Measurements from ENCODE around the gene CORO2A. TPM values are rescaled to one million over a fixed set of nuclear protein-coding genes. Genes with fewer than 3 reads are reported as not detected.

CORO2A gene
- total RNA-seq, 2 experiments from 2014 or later = 6.8 to 8.5 TPM

GRCh38 chr9:98232926-98233325, 40.5 kb upstream of the CORO2A start:
- Mint-ChIP-seq H3K36me3 (ENCODE audit: low read depth) (peaks cover 62% of the 10 kb centered on the region), H3K27ac (no peak overlapping the region), H3K9me3 (no peaks in the 10 kb centered on the region), H3K4me1 (ENCODE audit: low read depth) (no peaks in the 10 kb centered on the region), H3K4me3 (no peak overlapping the region), H3K27me3 (no peaks in the 10 kb centered on the region)
- no peak overlapping the region for H3K4me3 ChIP-seq (ENCODE audit: low read length)
- ATAC-seq (ENCODE audit: poor library complexity) = no peak
- H3K36me3 ChIP-seq (ENCODE audit: insufficient read depth, low read length) = peaks cover 40% of the 10 kb centered on the region
- H3K4me1 ChIP-seq (ENCODE audit: insufficient read depth, low read length) = no peaks in the 10 kb centered on the region
- TF ChIP-seq CTCF (IDR thresholded peaks at IDR 0.05) = no peak
- intact Hi-C loops (cut with DNase I, micrococcal nuclease) = no loop called here
- ChIA-PET POLR2A (no interaction called here), CTCF (no interaction called here)
- DNase-seq = no peak
- H3K9me3 ChIP-seq (ENCODE audit: control insufficient read depth in 1 of 2, insufficient read depth in 1 of 2, low read length in 2 of 2) = no peaks in the 10 kb centered on the region
- H3K27ac ChIP-seq (ENCODE audit: low read depth in 1 of 2, low read length in 2 of 2) = no peak overlapping the region
- no peaks in the 10 kb centered on the region for H3K27me3 ChIP-seq (ENCODE audit: control insufficient read depth in 1 of 2, insufficient read depth in 2 of 2, low read length in 2 of 2)

GRCh38 chr9:98231770-98232478, 39.5 kb upstream of the CORO2A start:
- Mint-ChIP-seq H3K9me3 (no peaks in the 10 kb centered on the region), H3K4me1 (ENCODE audit: low read depth) (no peaks in the 10 kb centered on the region), H3K36me3 (ENCODE audit: low read depth) (peaks cover 72% of the 10 kb centered on the region), H3K4me3 (no peak overlapping the region), H3K27me3 (no peaks in the 10 kb centered on the region), H3K27ac (no peak overlapping the region)
- H3K4me3 ChIP-seq (ENCODE audit: low read length) = no peak overlapping the region
- H3K36me3 ChIP-seq (ENCODE audit: insufficient read depth, low read length) = peaks cover 44% of the 10 kb centered on the region
- intact Hi-C loops (cut with DNase I, micrococcal nuclease) = no loop called here
- no peak for ATAC-seq (ENCODE audit: poor library complexity)
- H3K27ac ChIP-seq (ENCODE audit: low read depth in 1 of 2, low read length in 2 of 2) = no peak overlapping the region
- no peaks in the 10 kb centered on the region for H3K9me3 ChIP-seq (ENCODE audit: control insufficient read depth in 1 of 2, insufficient read depth in 1 of 2, low read length in 2 of 2)
- ChIA-PET CTCF (no interaction called here), POLR2A (no interaction called here)
- DNase-seq = no peak
- no peak for TF ChIP-seq CTCF (IDR thresholded peaks at IDR 0.05)
- H3K27me3 ChIP-seq (ENCODE audit: control insufficient read depth in 1 of 2, insufficient read depth in 2 of 2, low read length in 2 of 2) = no peaks in the 10 kb centered on the region
- H3K4me1 ChIP-seq (ENCODE audit: insufficient read depth, low read length) = no peaks in the 10 kb centered on the region

- Mint-ChIP-seq H3K4me3 (no peak overlapping the region), H3K4me1 (ENCODE audit: low read depth) (no peaks in the 10 kb centered on the region), H3K9me3 (no peaks in the 10 kb centered on the region), H3K36me3 (ENCODE audit: low read depth) (peaks cover 77% of the 10 kb centered on the region), H3K27ac (no peak overlapping the region), H3K27me3 (no peaks in the 10 kb centered on the region)
- POLR2A ChIA-PET = no interaction called here
- ATAC-seq (ENCODE audit: poor library complexity) = no peak
- no peaks in the 10 kb centered on the region for H3K27me3 ChIP-seq (ENCODE audit: control insufficient read depth in 1 of 2, insufficient read depth in 2 of 2, low read length in 2 of 2)
- no peak for DNase-seq
- H3K4me3 ChIP-seq (ENCODE audit: low read length) = no peak overlapping the region
- no peaks in the 10 kb centered on the region for H3K9me3 ChIP-seq (ENCODE audit: control insufficient read depth in 1 of 2, insufficient read depth in 1 of 2, low read length in 2 of 2)
- H3K4me1 ChIP-seq (ENCODE audit: insufficient read depth, low read length) = no peaks in the 10 kb centered on the region
- H3K36me3 ChIP-seq (ENCODE audit: insufficient read depth, low read length) = peaks cover 54% of the 10 kb centered on the region
- no peak for TF ChIP-seq CTCF (IDR thresholded peaks at IDR 0.05)
- intact Hi-C loops (cut with DNase I, micrococcal nuclease) = no loop called here
- no peak overlapping the region for H3K27ac ChIP-seq (ENCODE audit: low read depth in 1 of 2, low read length in 2 of 2)
- CTCF ChIA-PET = interaction anchor here (0.6 kb wide), 1 partner anchor 107 kb away, joined by 3 read pairs; no protein-coding TSS in a partner anchor
These were observed 38.4 kb upstream of the CORO2A start for GRCh38 chr9:98230789-98231188.
